NCI-H2227 treated with DMSO at 0.1 percent for 48 hours (cell line): Measurements from ENCODE around the gene PPIB.

ENCODE experiments used
- DNase-seq: peaks from one replicate; lab custom pipeline; 2025; lab: John Stamatoyannopoulos, UW

The PPIB gene

DNA sequence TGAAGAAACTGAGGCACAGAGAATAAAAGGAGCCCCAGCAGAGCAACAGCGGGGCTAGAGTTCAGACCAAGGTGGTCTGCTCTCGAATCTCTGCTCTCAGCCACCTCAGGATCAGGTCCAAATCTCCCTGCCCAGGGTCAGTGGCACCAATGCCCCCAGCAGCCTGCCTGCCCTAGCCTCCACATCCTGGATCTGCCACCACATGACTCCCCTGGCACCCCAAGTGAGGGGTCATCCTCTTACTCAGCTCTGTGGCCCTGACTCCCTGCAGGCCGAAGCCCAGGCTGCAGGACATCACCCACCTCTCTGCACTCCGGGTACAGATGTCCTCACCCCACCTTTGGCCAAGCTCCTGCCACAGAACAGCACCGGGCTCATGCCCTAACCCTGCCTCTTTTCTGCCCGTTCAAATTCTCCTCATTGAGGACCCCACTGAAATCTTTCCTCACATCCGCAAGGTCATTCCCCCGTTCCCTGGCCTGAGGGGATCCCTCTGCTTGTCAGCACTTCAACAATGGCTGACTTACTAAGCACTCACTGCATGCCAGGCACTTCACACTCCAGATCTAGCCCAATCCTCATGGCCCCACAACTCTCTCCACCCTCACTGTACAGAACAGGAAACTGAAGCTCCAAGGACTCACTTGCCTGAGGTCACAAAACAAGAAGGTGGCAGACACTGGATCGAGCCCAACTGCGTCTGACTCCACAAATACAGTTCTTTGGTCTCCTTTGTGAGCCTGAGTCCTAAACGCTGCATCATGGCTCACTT, 4.3 kb downstream of the PPIB start:
- DNase-seq: no peak

DNA sequence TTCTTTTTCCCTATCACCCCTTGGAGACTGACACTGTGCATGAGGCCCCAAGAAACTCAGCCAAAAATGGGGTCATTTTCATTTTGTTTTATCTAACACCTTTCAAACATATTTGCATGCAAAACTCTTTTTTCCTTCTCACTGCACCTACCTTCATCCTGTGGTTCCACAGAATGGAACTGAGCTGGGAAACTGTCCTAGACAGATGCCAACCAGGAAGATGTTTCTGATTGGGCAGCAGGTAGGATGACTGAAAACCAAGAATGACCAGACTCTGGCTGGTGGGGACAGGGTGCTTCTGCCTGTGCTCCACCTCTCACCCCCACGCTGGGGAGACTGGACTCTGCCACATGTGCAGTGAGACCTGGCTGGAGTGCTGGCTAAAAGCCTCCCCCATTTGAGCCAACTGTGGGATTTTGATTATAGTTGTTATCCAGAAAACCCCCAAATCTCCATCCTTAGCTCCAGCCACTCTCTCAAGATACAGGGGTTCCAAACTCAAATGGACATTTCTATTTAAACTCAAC, 5.2 kb downstream of the PPIB start:
- no peak for DNase-seq

- DNase-seq: no peak
Observed at GRCh38 chr15:64156652-64157331, 6.0 kb downstream of the PPIB start.

DNA sequence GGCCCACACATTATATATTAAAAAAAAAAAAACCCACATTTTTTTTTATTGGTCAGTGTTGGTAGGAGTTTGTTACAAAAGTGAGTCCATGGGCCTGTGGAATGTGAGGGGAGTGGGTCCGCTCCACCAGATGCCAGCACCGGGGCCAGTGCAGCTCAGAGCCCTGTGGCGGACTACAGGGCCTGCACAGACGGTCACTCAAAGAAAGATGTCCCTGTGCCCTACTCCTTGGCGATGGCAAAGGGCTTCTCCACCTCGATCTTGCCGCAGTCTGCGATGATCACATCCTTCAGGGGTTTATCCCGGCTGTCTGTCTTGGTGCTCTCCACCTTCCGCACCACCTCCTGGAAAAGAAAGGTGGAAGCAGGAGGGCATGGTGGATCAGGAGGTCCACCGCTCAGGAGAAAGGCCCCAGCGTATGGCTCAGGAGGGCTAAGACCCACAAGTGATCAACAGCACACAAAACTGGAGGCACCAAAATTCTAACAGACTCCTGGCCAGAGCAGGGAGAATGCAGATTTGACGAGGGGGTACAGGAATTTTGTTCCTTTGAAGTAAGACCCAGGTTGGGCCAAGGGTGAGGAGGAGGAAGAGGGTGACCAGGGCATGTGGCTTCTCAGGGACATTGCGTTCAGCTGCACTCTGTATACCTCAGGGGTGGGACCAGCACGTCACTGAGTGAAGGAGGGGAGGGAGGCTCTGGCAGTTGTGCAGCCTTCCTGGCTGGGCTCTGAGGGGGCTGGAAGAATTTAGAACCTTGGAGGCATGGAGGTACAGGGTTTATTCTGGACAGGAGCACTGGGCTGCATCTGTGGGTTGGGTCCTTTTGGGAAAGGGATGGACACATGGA, 6.8 kb downstream of the PPIB start:
- no peak for DNase-seq

DNA sequence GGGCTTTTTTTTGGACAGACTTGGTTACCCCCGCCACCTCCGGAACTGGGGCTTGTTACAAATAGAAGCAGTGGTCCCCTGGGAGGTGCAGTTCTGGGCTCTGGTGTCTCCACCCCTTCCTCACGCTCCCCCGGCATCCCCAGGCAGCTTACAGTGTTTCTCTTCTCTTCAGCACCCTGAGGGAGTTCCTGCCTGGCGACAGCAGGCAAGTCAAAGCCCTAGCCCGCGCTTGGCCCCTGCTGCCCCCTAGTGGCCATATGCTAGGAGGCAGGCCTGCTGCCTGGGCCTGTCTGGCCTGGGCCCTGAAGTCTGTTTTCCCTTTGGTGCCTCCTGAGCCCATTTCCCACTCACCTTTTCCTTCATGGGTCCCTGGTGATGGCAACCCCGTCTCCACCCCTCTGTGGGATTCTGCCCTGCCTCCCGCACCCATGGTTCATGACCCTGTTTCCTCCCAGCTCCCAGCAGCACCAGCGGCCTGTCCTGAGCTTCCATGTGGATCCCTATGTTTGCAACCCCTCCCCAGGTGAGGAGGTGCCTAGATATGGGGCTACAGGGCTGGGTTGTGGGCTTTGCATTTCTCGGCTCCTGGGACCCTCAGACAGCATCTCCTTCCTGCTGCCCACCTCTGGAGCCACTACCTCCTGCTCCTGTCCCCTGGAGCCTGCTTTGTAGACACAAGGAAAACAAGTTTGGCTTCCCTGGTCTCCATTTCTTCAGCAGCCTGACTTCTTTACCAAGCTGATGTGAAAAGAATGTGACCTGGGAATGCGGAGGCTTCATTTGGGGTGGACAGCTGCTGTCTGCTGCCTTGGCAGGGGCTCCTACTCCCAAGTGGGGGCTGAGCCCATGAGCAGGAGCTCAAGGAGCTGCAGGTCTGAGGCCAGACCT, 9.1 kb downstream of the PPIB start:
- peak; percentile 56 for DNase-seq

DNA sequence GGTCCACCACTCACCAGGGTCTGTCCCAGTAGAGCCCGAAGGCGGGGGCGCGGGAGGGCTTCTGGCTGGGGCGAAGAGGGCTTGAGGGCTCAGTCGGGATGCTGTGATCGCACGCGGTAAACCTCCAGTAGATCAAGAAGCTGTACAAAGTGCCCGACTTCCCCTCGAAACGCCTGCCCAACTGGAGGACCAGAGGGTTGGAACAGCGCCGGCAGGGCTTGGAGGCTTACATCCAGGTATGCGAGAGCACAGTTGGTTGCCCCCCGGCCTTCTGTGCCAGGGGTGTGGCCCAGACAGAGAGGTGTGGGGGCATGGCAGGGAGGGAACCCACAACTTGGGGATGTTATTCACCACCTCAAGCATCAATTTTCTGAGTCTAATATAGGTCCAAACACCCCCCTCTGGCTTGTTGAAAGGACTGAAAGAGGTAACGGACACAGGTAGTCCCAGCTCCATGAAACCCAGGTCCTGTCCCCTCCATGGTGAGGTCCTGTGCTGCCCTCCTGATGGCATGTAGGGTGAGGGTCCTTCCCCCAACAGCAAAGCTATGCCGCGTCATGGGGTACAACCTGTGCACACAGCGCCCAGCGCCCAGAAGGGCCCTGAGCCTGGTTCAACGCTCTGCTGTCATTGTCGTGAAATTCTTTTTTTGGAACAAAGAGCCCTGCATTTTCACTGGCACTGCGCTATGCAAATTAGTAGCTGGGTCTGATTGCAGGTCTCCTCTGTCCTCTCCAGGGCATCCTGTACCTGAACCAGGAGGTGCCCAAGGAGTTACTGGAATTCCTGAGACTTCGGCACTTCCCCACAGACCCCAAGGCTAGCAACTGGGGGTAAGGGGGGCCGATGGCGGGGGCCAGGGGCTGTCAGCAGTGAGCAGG, 10.1 kb downstream of the PPIB start:
- DNase-seq: no peak

DNA sequence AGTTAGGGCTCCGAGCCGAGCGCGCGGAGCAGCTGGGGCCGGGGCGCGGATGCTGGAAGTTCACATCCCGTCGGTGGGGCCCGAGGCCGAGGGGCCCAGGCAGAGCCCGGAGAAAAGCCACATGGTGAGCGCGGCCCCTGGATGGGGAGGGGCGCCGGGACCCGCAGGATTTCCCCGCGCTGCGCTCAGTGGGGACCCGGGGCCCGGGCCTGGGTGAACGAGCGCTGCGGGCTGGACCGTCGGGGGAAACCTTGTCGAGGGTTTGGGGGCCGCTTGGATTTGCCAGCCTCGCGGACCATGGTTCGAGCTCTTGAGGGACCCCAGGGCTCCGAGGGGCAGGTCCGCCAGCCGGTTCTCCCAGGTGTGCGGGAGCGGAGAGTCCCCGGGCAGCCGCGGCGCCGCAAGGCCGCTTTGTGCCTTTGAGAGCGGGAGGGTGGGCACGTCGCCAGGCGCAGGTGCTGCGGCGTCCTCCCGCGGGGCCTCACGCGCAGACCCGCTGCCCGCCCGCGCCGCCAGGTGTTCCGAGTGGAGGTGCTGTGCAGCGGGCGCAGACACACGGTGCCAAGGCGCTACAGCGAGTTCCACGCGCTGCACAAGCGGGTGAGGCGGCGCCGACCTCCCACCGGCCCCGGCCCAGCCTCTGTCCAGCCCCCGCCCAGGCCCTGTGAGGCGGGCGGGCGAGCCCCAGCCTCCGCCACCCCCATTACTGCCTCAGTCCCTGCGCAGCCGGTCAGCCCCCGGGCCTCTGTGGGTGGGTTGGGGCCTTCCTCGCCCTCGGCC, 10.9 kb downstream of the PPIB start, which contains the start of gene SNX22:
TSS of gene SNX22 (plus strand) at position 5 of the 780 bp plus-strand sequence. CDS start at position 50, 45 bp downstream.
- no peak for DNase-seq

GRCh38 chr15:64149893-64150578, 12.8 kb downstream of the PPIB start:
- no peak for DNase-seq

GRCh38 chr15:64149424-64149823, 13.4 kb downstream of the PPIB start:
- no peak for DNase-seq

DNA sequence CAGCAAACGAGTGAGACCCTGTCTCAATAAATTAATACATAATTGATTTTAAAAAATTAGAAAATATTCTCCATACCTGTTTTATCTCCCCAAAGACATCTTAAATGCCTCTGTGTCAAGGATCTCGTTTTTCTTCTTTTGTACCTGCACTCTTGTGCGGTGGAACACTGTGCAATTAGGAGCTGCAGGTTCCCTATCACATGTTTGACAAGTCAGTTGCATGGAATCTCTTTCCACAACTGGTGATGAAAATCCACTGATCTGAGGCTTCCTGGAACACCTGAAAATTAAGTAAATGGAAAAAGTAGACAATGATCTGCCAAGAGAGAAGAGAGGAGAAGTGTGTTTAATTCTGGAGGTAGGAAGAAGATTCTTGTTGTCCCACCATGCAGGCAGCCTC, 14.2 kb downstream of the PPIB start:
- DNase-seq: no peak

DNA sequence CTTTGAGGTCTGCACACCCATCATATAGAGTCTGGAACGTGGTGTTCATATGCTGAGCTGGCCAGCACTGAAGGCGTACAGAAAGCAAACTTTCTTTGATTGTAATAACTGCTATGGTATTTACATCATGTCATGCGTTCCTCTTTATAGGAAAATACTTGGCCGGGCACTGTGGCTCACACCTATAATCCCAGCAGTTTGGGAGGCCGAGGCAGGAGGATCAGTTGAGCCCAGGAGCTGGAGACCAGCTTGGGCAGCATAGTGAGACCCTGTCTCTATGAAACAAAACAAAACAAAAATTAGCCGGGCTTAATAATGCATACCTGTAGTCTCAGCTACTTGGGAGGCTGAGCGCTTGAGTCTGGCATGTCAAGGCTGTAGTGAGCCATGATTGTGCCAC, 14.7 kb downstream of the PPIB start:
- no peak for DNase-seq

DNA sequence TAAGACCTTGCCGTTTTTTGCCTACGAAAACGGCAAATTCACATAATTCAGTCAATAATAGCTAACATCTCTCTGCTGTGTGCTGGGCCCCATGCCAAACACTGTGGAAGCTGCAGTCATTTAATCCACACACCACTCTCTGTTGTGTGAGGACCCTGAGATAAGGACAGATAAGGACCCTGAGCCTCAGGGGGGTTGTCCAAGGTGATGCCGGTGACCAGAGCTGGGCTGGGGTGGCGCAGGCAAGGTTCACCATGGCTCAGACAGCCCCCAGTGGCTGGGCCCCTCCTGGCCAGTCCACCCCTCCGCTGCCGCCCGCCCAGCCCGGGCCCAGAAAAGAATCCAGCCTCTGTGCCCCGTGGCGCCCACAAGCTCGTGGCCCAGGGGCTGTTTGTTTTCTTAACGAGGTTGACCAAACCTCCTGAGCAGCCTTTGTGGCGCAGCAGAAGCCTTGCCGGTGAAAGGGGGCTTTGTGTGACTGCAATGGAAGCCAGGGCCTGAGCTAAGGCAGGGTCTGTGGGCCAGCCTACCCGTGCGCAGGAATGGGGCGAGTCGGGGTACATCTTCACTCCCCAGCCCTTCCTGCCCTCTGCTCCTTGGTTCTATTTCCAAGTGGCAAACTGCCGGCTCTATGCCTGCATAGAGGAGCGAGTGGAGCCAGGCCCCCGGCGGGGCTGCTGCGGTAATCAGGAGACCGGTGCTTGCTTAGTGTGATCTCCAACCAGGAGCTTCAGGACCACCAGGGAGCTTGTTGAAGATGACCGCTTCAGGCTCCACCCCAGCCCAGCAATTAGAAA, 15.7 kb downstream of the PPIB start:
- DNase-seq: peak; percentile 10

GRCh38 chr15:64146520-64146884, 16.3 kb downstream of the PPIB start:
- no peak for DNase-seq

DNA sequence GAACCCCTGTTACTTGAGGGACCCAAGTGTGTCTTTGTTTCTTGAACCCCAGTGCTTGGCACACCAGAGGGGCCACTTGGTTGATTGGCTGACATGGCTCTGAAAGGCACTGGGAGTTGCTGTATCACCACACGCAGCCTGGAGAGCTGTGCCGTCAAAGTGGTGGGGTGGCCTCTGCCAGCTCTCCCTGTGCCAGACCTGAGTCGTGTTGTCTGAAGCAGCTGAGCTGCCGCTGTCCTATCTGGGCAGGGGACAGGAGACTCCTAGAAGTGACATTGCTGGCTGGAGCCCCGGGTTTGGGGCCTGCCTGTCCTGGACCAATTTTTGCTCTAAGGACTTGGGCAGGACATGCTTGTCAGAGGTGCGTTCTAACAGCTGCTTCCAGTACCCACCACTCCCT, 16.8 kb downstream of the PPIB start:
- DNase-seq: no peak

DNA sequence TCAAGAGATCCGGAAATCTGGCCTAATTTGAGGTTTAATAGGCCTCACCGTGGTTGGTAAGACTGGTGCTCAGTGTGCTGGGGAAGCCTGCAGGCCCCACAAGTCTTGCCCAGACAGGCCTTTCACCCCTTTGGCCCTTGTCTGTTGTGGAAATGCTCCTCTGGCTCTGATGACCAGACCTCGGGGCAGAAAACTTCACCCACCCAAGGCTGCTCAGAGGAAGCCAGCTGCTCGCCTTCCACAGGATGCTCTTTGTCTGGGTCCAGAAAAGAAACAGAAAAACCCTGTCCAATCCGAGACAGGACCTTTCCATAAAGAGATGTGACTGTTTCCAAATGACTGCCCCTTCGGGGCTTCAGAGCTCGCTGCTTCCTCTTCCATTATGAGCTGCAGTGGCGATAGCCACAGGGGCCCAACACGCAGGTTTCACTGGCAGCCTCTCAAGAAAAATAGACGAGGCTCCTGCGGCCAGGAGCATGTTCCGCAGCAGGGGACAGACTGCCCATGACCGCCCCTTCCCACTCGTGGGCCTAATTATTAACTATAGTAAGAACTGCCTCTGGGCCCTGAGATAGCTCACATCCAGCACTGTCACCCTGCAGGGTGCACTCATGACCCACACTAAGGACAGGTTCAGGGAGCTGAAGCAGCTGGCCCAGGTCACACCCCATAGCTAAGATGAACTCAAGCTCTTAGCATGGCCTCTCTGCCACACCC, 18.1 kb downstream of the PPIB start:
- DNase-seq: no peak

- no peak for DNase-seq
Observed at GRCh38 chr15:64144192-64144564, 18.6 kb downstream of the PPIB start.

DNA sequence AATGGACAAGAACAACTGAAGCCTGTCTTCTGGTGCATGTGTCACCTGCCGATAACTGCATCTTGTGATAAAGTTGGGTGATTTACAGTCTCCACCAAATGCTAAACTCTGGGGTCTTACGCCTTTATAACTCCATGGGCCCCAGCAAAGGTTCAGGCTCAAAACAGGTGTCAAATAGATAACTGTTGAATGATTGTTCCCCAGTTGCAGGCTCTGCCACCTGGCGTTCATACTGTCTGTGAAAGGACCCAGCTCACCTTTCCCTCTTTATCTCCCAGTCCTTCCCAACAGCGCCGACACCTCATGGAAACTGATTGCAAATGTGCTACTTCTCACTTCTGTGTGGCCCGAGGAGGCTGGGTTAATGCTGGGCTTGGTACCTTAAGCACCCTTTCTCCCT, 19.5 kb downstream of the PPIB start:
- DNase-seq: no peak
